H9 (cell line): Measurements from ENCODE around the gene KRT1. TPM values are rescaled to one million over a fixed set of nuclear protein-coding genes. Genes with fewer than 3 reads are reported as not detected.
A peak's percentile ranks its signal among the peaks of the same experiment; 100 is the strongest.

Source experiments
- DNase-seq: peaks from one replicate; pipeline ENCODE4 v3.0.0-alpha.2; 2017
- H2AFZ ChIP-seq: one replicate; pipeline ENCODE4 v1.6.1; 2013; ENCODE audit warnings: mild to moderate bottlenecking, low read length, control low read depth, moderate library complexity
- H2AK5ac ChIP-seq: 2 replicates; pipeline ENCODE4 v1.6.1; 2013; ENCODE audit warnings: low read length, control low read depth, mixed read lengths; ENCODE audit not compliant: insufficient read length
- H2BK120ac ChIP-seq: one replicate; pipeline ENCODE4 v1.6.1; 2013; ENCODE audit warnings: low read depth, mild to moderate bottlenecking, low read length, control low read depth, inconsistent platforms; ENCODE audit not compliant: poor library complexity, severe bottlenecking
- H2BK12ac ChIP-seq: 2 replicates; pipeline ENCODE4 v1.6.1; 2013; ENCODE audit warnings: low read length, control low read depth, mixed read lengths, low read depth; ENCODE audit not compliant: insufficient read length
- H2BK15ac ChIP-seq: 2 replicates; pipeline ENCODE4 v1.6.1; 2013; ENCODE audit warnings: low read depth, low read length, control low read depth
- H2BK20ac ChIP-seq: one replicate; pipeline ENCODE4 v1.6.1; 2013; ENCODE audit warnings: low read depth, mild to moderate bottlenecking, low read length, control low read depth, inconsistent platforms; ENCODE audit not compliant: poor library complexity, severe bottlenecking
- H2BK5ac ChIP-seq: 2 replicates; pipeline ENCODE4 v1.6.1; 2013; ENCODE audit warnings: low read length, control low read depth, mixed read lengths; ENCODE audit not compliant: insufficient read length
- H3K14ac ChIP-seq: 2 replicates; pipeline ENCODE4 v1.6.1; 2013; ENCODE audit warnings: low read length, control low read depth; ENCODE audit not compliant: insufficient read depth
- H3K18ac ChIP-seq: 2 replicates; pipeline ENCODE4 v1.6.1; 2013; ENCODE audit warnings: low read depth, mild to moderate bottlenecking, mixed read lengths, low read length, control low read depth; ENCODE audit not compliant: insufficient read length
- H3K23ac ChIP-seq: 2 replicates; pipeline ENCODE4 v1.6.1; 2013; ENCODE audit warnings: low read length, control low read depth, mixed read lengths, low read depth; ENCODE audit not compliant: insufficient read length
- H3K23me2 ChIP-seq: 2 replicates; pipeline ENCODE4 v1.6.1; 2013; ENCODE audit warnings: low read depth, mild to moderate bottlenecking, mixed read lengths, low read length, control low read depth; ENCODE audit not compliant: insufficient read length, poor library complexity, severe bottlenecking
- H3K27ac ChIP-seq: 2 replicates; pipeline ENCODE4 v1.5.1; 2013; ENCODE audit warnings: low read length, control low read depth, mixed read lengths, low read depth; ENCODE audit not compliant: insufficient read length
- H3K27me3 ChIP-seq: 2 replicates; pipeline ENCODE4 v1.6.1; 2013; ENCODE audit warnings: low read length, control low read depth, inconsistent platforms; ENCODE audit not compliant: insufficient read depth
- H3K4ac ChIP-seq: 2 replicates; pipeline ENCODE4 v1.6.1; 2013; ENCODE audit warnings: low read depth, mild to moderate bottlenecking, control low read depth, inconsistent platforms, low read length, moderate library complexity
- H3K4me1 ChIP-seq: 2 replicates; pipeline ENCODE4 v1.6.1; 2013; ENCODE audit warnings: low read length, control low read depth, inconsistent platforms; ENCODE audit not compliant: insufficient read depth
- H3K4me2 ChIP-seq: 2 replicates; pipeline ENCODE4 v1.6.1; 2013; ENCODE audit warnings: low read length, control low read depth, mixed read lengths; ENCODE audit not compliant: insufficient read length, insufficient read depth
- H3K56ac ChIP-seq: 2 replicates; pipeline ENCODE4 v1.6.1; 2013; ENCODE audit warnings: low read depth, mild to moderate bottlenecking, mixed read lengths, low read length, control low read depth; ENCODE audit not compliant: insufficient read length
- H3K79me1 ChIP-seq: 2 replicates; pipeline ENCODE4 v1.6.1; 2013; ENCODE audit warnings: low read depth, mild to moderate bottlenecking, moderate library complexity, low read length, control low read depth, inconsistent platforms; ENCODE audit not compliant: insufficient read depth, poor library complexity, severe bottlenecking
- H3K79me2 ChIP-seq: 2 replicates; pipeline ENCODE4 v1.6.1; 2013; ENCODE audit warnings: low read length, control low read depth, inconsistent platforms; ENCODE audit not compliant: insufficient read depth
- H3K9ac ChIP-seq: 2 replicates; pipeline ENCODE4 v1.6.1; 2013; ENCODE audit warnings: low read length, control low read depth, mixed read lengths; ENCODE audit not compliant: insufficient read length; ENCODE audit errors: extremely low read depth
- H3K9me3 ChIP-seq: one replicate; pipeline ENCODE4 v1.6.1; 2013; ENCODE audit warnings: low read depth, low read length, inconsistent platforms; ENCODE audit not compliant: control insufficient read depth
- H3T11ph ChIP-seq: one replicate; pipeline ENCODE4 v1.6.1; 2013; ENCODE audit warnings: mild to moderate bottlenecking, low read length, control low read depth, inconsistent platforms
- H4K20me1 ChIP-seq: one replicate; pipeline ENCODE4 v1.6.1; 2013; ENCODE audit not compliant: control insufficient read depth, insufficient read length, insufficient read depth
- H4K5ac ChIP-seq: 2 replicates; pipeline ENCODE4 v1.6.1; 2013; ENCODE audit warnings: low read depth, mild to moderate bottlenecking, mixed read lengths, low read length, control low read depth; ENCODE audit not compliant: insufficient read length
- H4K8ac ChIP-seq: replicated peaks from 2 replicates; pipeline ENCODE4 v1.6.1; 2013; ENCODE audit warnings: low read length, control low read depth, mixed read lengths, low read depth; ENCODE audit not compliant: insufficient read length
- H4K91ac ChIP-seq: 2 replicates; pipeline ENCODE4 v1.6.1; 2013; ENCODE audit warnings: low read depth, mild to moderate bottlenecking, moderate library complexity, mixed read lengths, low read length, control low read depth; ENCODE audit not compliant: insufficient read length
- H3K27ac Mint-ChIP-seq, 3 experiments: 2 replicates in 2 of 3; 3 replicates in 1 of 3; pipeline ENCODE4 v1.8.0; 2020 to 2021; ENCODE audit warnings: mixed read lengths in 3 of 3, mild to moderate bottlenecking in 1 of 3, moderate library complexity in 1 of 3
- H3K27me3 Mint-ChIP-seq: 2 replicates; pipeline ENCODE4 v1.8.0; 2021; ENCODE audit warnings: low read depth, mild to moderate bottlenecking, moderate library complexity, mixed read lengths
- H3K36me3 Mint-ChIP-seq, 3 experiments: 2 replicates in 2 of 3; 3 replicates in 1 of 3; pipeline ENCODE4 v1.8.0; 2020 to 2021; ENCODE audit warnings: low read depth in 3 of 3, mixed read lengths in 3 of 3; ENCODE audit not compliant: insufficient read depth in 1 of 3
- H3K4me1 Mint-ChIP-seq, 2 experiments: 2 replicates each; pipeline ENCODE4 v1.8.0; 2020; ENCODE audit warnings: mixed read lengths in 2 of 2
- H3K4me3 Mint-ChIP-seq, 2 experiments: 2 replicates in 1 of 2; 3 replicates in 1 of 2; pipeline ENCODE4 v1.8.0; 2020 to 2021; ENCODE audit warnings: mild to moderate bottlenecking in 2 of 2, mixed read lengths in 2 of 2, moderate library complexity in 1 of 2
- H3K9me3 Mint-ChIP-seq, 2 experiments: 2 replicates in 1 of 2; 3 replicates in 1 of 2; pipeline ENCODE4 v1.8.0; 2020; ENCODE audit warnings: mild to moderate bottlenecking in 2 of 2, mixed read lengths in 2 of 2, moderate library complexity in 1 of 2
- WGBS: extraction: QIAGEN DNeasy Blood & Tissue Kit; methylation state at CpG from one replicate; pipeline ENCODE4 v1.1.7; 2013; ENCODE audit warnings: missing lambda C conversion rate, low lambda C conversion rate, mixed read lengths; ENCODE audit not compliant: insufficient read length; ENCODE audit errors: extremely low coverage; 5-methylcytosine and 5-hydroxymethylcytosine counted together
- total RNA-seq: library from RNA; stranded (reverse); gene quantifications from 2 replicates; pipeline ENCODE4 v1.2.1, GENCODE V29; 2021
- TF ChIP-seq, protein P1 (sequence below): fragments of 200-600 bp; sonication (generic); conservative IDR thresholded peaks from 3 replicates; pipeline ENCODE4 v1.8.0; 2021; ENCODE audit warnings: antibody characterized with exemption, mild to moderate bottlenecking

KRT1 gene
- total RNA-seq, 1 experiment from 2014 or later, result not detected

DNA sequence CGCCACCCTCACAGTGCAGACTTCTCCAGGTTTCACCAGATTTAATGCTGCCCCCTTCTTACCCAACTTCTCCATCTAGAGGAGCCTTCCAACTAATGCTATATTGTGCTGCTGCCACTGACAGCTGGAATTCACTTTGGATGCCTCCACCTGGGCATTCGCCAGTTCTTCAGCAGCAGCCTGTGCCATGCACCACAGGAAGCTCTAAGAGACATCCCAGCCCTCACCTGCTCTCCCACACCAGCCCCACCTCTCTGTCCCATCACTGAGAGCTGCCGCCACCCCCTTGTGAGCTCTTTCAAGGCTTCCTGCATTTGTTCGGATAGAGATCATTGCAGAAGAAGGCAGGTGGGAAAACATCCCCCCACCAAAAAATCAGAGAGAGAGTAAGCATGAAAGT lies 23.6 kb downstream of the KRT1 start:
- Histone ChIP-seq H3T11ph (no peak overlapping the region), H3K4me2 (no peak overlapping the region), H4K8ac (no peak overlapping the region), H3K79me1 (no peaks in the 10 kb centered on the region), H3K23me2 (no peaks in the 10 kb centered on the region), H2BK15ac (no peak overlapping the region), H3K9me3 (no peaks in the 10 kb centered on the region), H3K9ac (no peak overlapping the region), H2AK5ac (no peak overlapping the region), H4K91ac (no peak overlapping the region), H3K14ac (no peak overlapping the region), H3K27me3 (no peaks in the 10 kb centered on the region), H3K27ac (no peak overlapping the region), H3K18ac (no peak overlapping the region), H2BK12ac (no peak overlapping the region), H2BK5ac (no peak overlapping the region), H3K56ac (no peak overlapping the region), H2AFZ (no peak overlapping the region), H4K5ac (no peak overlapping the region), H3K4ac (no peak overlapping the region), H2BK120ac (no peak overlapping the region), H3K23ac (no peak overlapping the region), H4K20me1 (peaks cover 2% of the 10 kb centered on the region), H3K79me2 (no peaks in the 10 kb centered on the region), H3K4me1 (no peaks in the 10 kb centered on the region), H2BK20ac (no peak overlapping the region)
- TF ChIP-seq, protein P1, sequence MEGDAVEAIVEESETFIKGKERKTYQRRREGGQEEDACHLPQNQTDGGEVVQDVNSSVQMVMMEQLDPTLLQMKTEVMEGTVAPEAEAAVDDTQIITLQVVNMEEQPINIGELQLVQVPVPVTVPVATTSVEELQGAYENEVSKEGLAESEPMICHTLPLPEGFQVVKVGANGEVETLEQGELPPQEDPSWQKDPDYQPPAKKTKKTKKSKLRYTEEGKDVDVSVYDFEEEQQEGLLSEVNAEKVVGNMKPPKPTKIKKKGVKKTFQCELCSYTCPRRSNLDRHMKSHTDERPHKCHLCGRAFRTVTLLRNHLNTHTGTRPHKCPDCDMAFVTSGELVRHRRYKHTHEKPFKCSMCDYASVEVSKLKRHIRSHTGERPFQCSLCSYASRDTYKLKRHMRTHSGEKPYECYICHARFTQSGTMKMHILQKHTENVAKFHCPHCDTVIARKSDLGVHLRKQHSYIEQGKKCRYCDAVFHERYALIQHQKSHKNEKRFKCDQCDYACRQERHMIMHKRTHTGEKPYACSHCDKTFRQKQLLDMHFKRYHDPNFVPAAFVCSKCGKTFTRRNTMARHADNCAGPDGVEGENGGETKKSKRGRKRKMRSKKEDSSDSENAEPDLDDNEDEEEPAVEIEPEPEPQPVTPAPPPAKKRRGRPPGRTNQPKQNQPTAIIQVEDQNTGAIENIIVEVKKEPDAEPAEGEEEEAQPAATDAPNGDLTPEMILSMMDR, result no peak
- peak; percentile 23 for DNase-seq
- no CpG with 5 or more reads among the region's 4 CpGs for WGBS
- H3K9me3 Mint-ChIP-seq, result peaks cover 2 to 9% of the 10 kb centered on the region in 2 experiments; a peak in 2 of 5 replicates
- H3K4me1 Mint-ChIP-seq, result peaks cover 0 to 4% of the 10 kb centered on the region in 2 experiments; a peak in 2 of 4 replicates
- peaks cover 25% of the 10 kb centered on the region for H3K27me3 Mint-ChIP-seq
- no peaks in the 10 kb centered on the region for H3K36me3 Mint-ChIP-seq
- no peak overlapping the region for H3K4me3 Mint-ChIP-seq
- peak overlapping the region in 1 of 3 experiments; percentile 37; a peak in 1 of 7 replicates for H3K27ac Mint-ChIP-seq
